ENCODE data around the gene PIK3R2.

The PIK3R2 gene

GRCh38 chr19:18128044-18128443 lies 24.9 kb upstream of the PIK3R2 start:
- Histone ChIP-seq H3K27ac (ENCODE audit: low read depth, low read length, poor library complexity, severe bottlenecking) (no peak overlapping the region), H3K9ac (ENCODE audit: low read length) (no peak overlapping the region), H3K9me3 (ENCODE audit: low read length) (no peaks in the 10 kb centered on the region), H3K4me2 (ENCODE audit: low read length) (no peak overlapping the region), H3K9me2 (ENCODE audit: low read depth, low read length) (no peaks in the 10 kb centered on the region), H3K79me2 (ENCODE audit: insufficient read depth, low read length) (no peaks in the 10 kb centered on the region), H3K36me3 (ENCODE audit: insufficient read depth, low read length) (peaks cover 64% of the 10 kb centered on the region), H4K20me1 (ENCODE audit: insufficient read depth, low read length) (no peaks in the 10 kb centered on the region), H3K27me3 (ENCODE audit: insufficient read depth, low read length) (no peaks in the 10 kb centered on the region), H2AFZ (ENCODE audit: low read length) (no peak overlapping the region), H3K4me1 (ENCODE audit: insufficient read depth, low read length, severe bottlenecking) (no peaks in the 10 kb centered on the region), H3K4me3 (ENCODE audit: low read depth, low read length, poor library complexity, severe bottlenecking) (no peak overlapping the region), H3F3A (ENCODE audit: insufficient read depth, low read length) (no peaks in the 10 kb centered on the region)
- TF ChIP-seq CTCF (IDR thresholded peaks at IDR 0.05; ENCODE audit: low read length): no peak
- TF ChIP-seq EZH2 (IDR thresholded peaks at IDR 0.05; ENCODE audit: borderline replicate concordance, low read length): no peak

GRCh38 chr19:18128805-18129204 lies 24.2 kb upstream of the PIK3R2 start:
- Histone ChIP-seq H3K9me2 (ENCODE audit: low read depth, low read length) (no peaks in the 10 kb centered on the region), H3K27ac (ENCODE audit: low read depth, low read length, poor library complexity, severe bottlenecking) (no peak overlapping the region), H3K4me2 (ENCODE audit: low read length) (no peak overlapping the region), H3F3A (ENCODE audit: insufficient read depth, low read length) (no peaks in the 10 kb centered on the region), H3K27me3 (ENCODE audit: insufficient read depth, low read length) (no peaks in the 10 kb centered on the region), H3K36me3 (ENCODE audit: insufficient read depth, low read length) (peaks cover 65% of the 10 kb centered on the region), H3K4me3 (ENCODE audit: low read depth, low read length, poor library complexity, severe bottlenecking) (no peak overlapping the region), H3K79me2 (ENCODE audit: insufficient read depth, low read length) (no peaks in the 10 kb centered on the region), H2AFZ (ENCODE audit: low read length) (no peak overlapping the region), H3K4me1 (ENCODE audit: insufficient read depth, low read length, severe bottlenecking) (no peaks in the 10 kb centered on the region), H4K20me1 (ENCODE audit: insufficient read depth, low read length) (no peaks in the 10 kb centered on the region), H3K9ac (ENCODE audit: low read length) (no peak overlapping the region), H3K9me3 (ENCODE audit: low read length) (no peaks in the 10 kb centered on the region)
- TF ChIP-seq CTCF (IDR thresholded peaks at IDR 0.05; ENCODE audit: low read length) (no peak), EZH2 (IDR thresholded peaks at IDR 0.05; ENCODE audit: borderline replicate concordance, low read length) (no peak)

GRCh38 chr19:18130523-18131242 lies 22.3 kb upstream of the PIK3R2 start:
- no peaks in the 10 kb centered on the region for H4K20me1 ChIP-seq (ENCODE audit: insufficient read depth, low read length)
- no peaks in the 10 kb centered on the region for H3K79me2 ChIP-seq (ENCODE audit: insufficient read depth, low read length)
- H3K9me3 ChIP-seq (ENCODE audit: low read length): no peaks in the 10 kb centered on the region

More at GRCh38 chr19:18130523-18131242, 22.3 kb upstream of the PIK3R2 start:
- no peaks in the 10 kb centered on the region for H3K9me2 ChIP-seq (ENCODE audit: low read depth, low read length)
- H3K4me3 ChIP-seq (ENCODE audit: low read depth, low read length, poor library complexity, severe bottlenecking): no peak overlapping the region
- peaks cover 70% of the 10 kb centered on the region for H3K36me3 ChIP-seq (ENCODE audit: insufficient read depth, low read length)
- H3K4me2 ChIP-seq (ENCODE audit: low read length): no peak overlapping the region
- no peak overlapping the region for H2AFZ ChIP-seq (ENCODE audit: low read length)
- H3K4me1 ChIP-seq (ENCODE audit: insufficient read depth, low read length, severe bottlenecking): no peaks in the 10 kb centered on the region
- H3K27me3 ChIP-seq (ENCODE audit: insufficient read depth, low read length): no peaks in the 10 kb centered on the region
- no peak overlapping the region for H3K27ac ChIP-seq (ENCODE audit: low read depth, low read length, poor library complexity, severe bottlenecking)
- no peaks in the 10 kb centered on the region for H3F3A ChIP-seq (ENCODE audit: insufficient read depth, low read length)
- no peak overlapping the region for H3K9ac ChIP-seq (ENCODE audit: low read length)
- TF ChIP-seq CTCF (IDR thresholded peaks at IDR 0.05; ENCODE audit: low read length): no peak
- no peak for TF ChIP-seq EZH2 (IDR thresholded peaks at IDR 0.05; ENCODE audit: borderline replicate concordance, low read length)

Data from OCI-LY1 (cell line).